ENCODE data around the gene PIK3R5.
"Not testable (repeated sequence)": the region's sequence is repeated elsewhere in the genome, so short reads cannot be mapped to it uniquely, and the experiment has no call there.

Gene PIK3R5

GRCh38 chr17:8986295-8986694 is 20.8 kb upstream of the PIK3R5 start:
- DNase-seq (ENCODE audit: low read depth), result no peak

GRCh38 chr17:8985054-8985701 is 19.7 kb upstream of the PIK3R5 start:
- no peak for DNase-seq (ENCODE audit: low read depth)

GRCh38 chr17:8984225-8984624 is 18.7 kb upstream of the PIK3R5 start:
- DNase-seq (ENCODE audit: low read depth), result not testable (repeated sequence)

GRCh38 chr17:8981443-8981842 is 15.9 kb upstream of the PIK3R5 start:
- DNase-seq (ENCODE audit: low read depth), result no peak

- no peak for DNase-seq (ENCODE audit: low read depth)
Observed at GRCh38 chr17:8979715-8980114, 14.2 kb upstream of the PIK3R5 start.

- no peak for DNase-seq (ENCODE audit: low read depth)
Observed at GRCh38 chr17:8976638-8977037, 11.1 kb upstream of the PIK3R5 start.

GRCh38 chr17:8975091-8975725 is 9.7 kb upstream of the PIK3R5 start:
- DNase-seq (ENCODE audit: low read depth), result no peak

GRCh38 chr17:8969901-8970300 is 4.4 kb upstream of the PIK3R5 start:
- no peak for DNase-seq (ENCODE audit: low read depth)

GRCh38 chr17:8968503-8968902 is 3.0 kb upstream of the PIK3R5 start:
- DNase-seq (ENCODE audit: low read depth), result no peak

GRCh38 chr17:8967861-8968260 is 2.4 kb upstream of the PIK3R5 start:
- no peak for DNase-seq (ENCODE audit: low read depth)

- DNase-seq (ENCODE audit: low read depth), result no peak
Observed at GRCh38 chr17:8966926-8967325, 1.4 kb upstream of the PIK3R5 start.

- no peak for DNase-seq (ENCODE audit: low read depth)
Observed at GRCh38 chr17:8964801-8965393, 610 bp downstream of the PIK3R5 start.

GRCh38 chr17:8963647-8964258 is 1.8 kb downstream of the PIK3R5 start:
- no peak for DNase-seq (ENCODE audit: low read depth)

- DNase-seq (ENCODE audit: low read depth), result no peak
Observed at GRCh38 chr17:8963014-8963413, 2.5 kb downstream of the PIK3R5 start.

GRCh38 chr17:8961829-8962228 is 3.7 kb downstream of the PIK3R5 start:
- no peak for DNase-seq (ENCODE audit: low read depth)

GRCh38 chr17:8960325-8961140 is 5.0 kb downstream of the PIK3R5 start:
- no peak for DNase-seq (ENCODE audit: low read depth)

GRCh38 chr17:8959312-8959918 is 6.1 kb downstream of the PIK3R5 start:
- no peak for DNase-seq (ENCODE audit: low read depth)

- no peak for DNase-seq (ENCODE audit: low read depth)
Observed at GRCh38 chr17:8957721-8958120, 7.8 kb downstream of the PIK3R5 start.

GRCh38 chr17:8956465-8956902 is 9.0 kb downstream of the PIK3R5 start:
- DNase-seq (ENCODE audit: low read depth), result no peak

- DNase-seq (ENCODE audit: low read depth), result no peak
Observed at GRCh38 chr17:8955021-8955959, 10.2 kb downstream of the PIK3R5 start.

GRCh38 chr17:8954339-8954738 is 11.2 kb downstream of the PIK3R5 start:
- DNase-seq (ENCODE audit: low read depth), result no peak
